KOPT-K1 (cell line): ENCODE measurements around the gene PTPRN2.

Experiments used
- H3K27ac ChIP-seq: fragments of 200-600 bp; sonication (generic); 2 replicates; pipeline ENCODE4 v1.5.1; 2016; ENCODE audit warnings: antibody characterized with exemption, mild to moderate bottlenecking, low read depth, low read length; ENCODE audit not compliant: poor library complexity, severe bottlenecking
- H3K36me3 ChIP-seq: fragments of 200-600 bp; sonication (generic); 2 replicates; pipeline ENCODE4 v1.5.1; 2017; ENCODE audit warnings: antibody characterized with exemption, mild to moderate bottlenecking, low read length, moderate library complexity; ENCODE audit not compliant: insufficient read depth
- H3K9me3 ChIP-seq: fragments of 200-600 bp; sonication (generic); 2 replicates; pipeline ENCODE4 v1.5.1; 2017; ENCODE audit warnings: antibody characterized with exemption, low read length, mild to moderate bottlenecking; ENCODE audit not compliant: insufficient read depth, poor library complexity, severe bottlenecking

The PTPRN2 gene

GRCh38 chr7:157586426-157586955 lies 1001.1 kb downstream of the PTPRN2 start:
- Histone ChIP-seq H3K27ac (no peak overlapping the region), H3K36me3 (peaks cover 17% of the 10 kb centered on the region; the same call in 1 of the 2 replicates), H3K9me3 (no peaks in the 10 kb centered on the region)

- Histone ChIP-seq H3K36me3 (peaks cover 8% of the 10 kb centered on the region; the same call in 1 of the 2 replicates), H3K27ac (peak overlapping the region; percentile 20), H3K9me3 (no peaks in the 10 kb centered on the region)
These were observed 1002.3 kb downstream of the PTPRN2 start for GRCh38 chr7:157585113-157585861.

- Histone ChIP-seq H3K27ac (no peak overlapping the region), H3K9me3 (no peaks in the 10 kb centered on the region), H3K36me3 (peaks cover 8% of the 10 kb centered on the region; the same call in 1 of the 2 replicates)
These were observed 1003.2 kb downstream of the PTPRN2 start for GRCh38 chr7:157584420-157584819.

GRCh38 chr7:157581740-157582139 lies 1005.9 kb downstream of the PTPRN2 start:
- Histone ChIP-seq H3K9me3 (no peaks in the 10 kb centered on the region), H3K27ac (no peak overlapping the region), H3K36me3 (peaks cover 3% of the 10 kb centered on the region; the same call in 1 of the 2 replicates)

- Histone ChIP-seq H3K27ac (no peak overlapping the region), H3K9me3 (no peaks in the 10 kb centered on the region), H3K36me3 (no peaks in the 10 kb centered on the region)
These were observed 1007.3 kb downstream of the PTPRN2 start for GRCh38 chr7:157580324-157580723.

GRCh38 chr7:157579425-157579824 lies 1008.2 kb downstream of the PTPRN2 start:
- no peaks in the 10 kb centered on the region for H3K9me3 ChIP-seq
- 0 out of 2 replicates have a peak, but pooled peaks cover 1% of the 10 kb centered on the region for H3K36me3 ChIP-seq

GRCh38 chr7:157577796-157578339 lies 1009.8 kb downstream of the PTPRN2 start:
- H3K27ac ChIP-seq = no peak overlapping the region
- H3K9me3 ChIP-seq = no peaks in the 10 kb centered on the region
- peaks cover 15% of the 10 kb centered on the region; the same call in 1 of the 2 replicates for H3K36me3 ChIP-seq

More at GRCh38 chr7:157579425-157579824, 1008.2 kb downstream of the PTPRN2 start:
- no peak overlapping the region for H3K27ac ChIP-seq

GRCh38 chr7:157577061-157577460 lies 1010.6 kb downstream of the PTPRN2 start:
- no peak overlapping the region for H3K27ac ChIP-seq
- H3K9me3 ChIP-seq = no peaks in the 10 kb centered on the region
- H3K36me3 ChIP-seq = peaks cover 15% of the 10 kb centered on the region; the same call in 1 of the 2 replicates

- H3K27ac ChIP-seq = no peak overlapping the region
- H3K9me3 ChIP-seq = no peaks in the 10 kb centered on the region
These were observed 1011.2 kb downstream of the PTPRN2 start for GRCh38 chr7:157576415-157576814.

GRCh38 chr7:157575777-157576176 lies 1011.8 kb downstream of the PTPRN2 start:
- Histone ChIP-seq H3K9me3 (no peaks in the 10 kb centered on the region), H3K27ac (no peak overlapping the region), H3K36me3 (peaks cover 18% of the 10 kb centered on the region; the same call in 1 of the 2 replicates)

More at GRCh38 chr7:157576415-157576814, 1011.2 kb downstream of the PTPRN2 start:
- H3K36me3 ChIP-seq = peaks cover 15% of the 10 kb centered on the region; the same call in 1 of the 2 replicates

GRCh38 chr7:157574914-157575586 lies 1012.6 kb downstream of the PTPRN2 start:
- peaks cover 25% of the 10 kb centered on the region; the same call in 1 of the 2 replicates for H3K36me3 ChIP-seq
- no peak overlapping the region for H3K27ac ChIP-seq
- H3K9me3 ChIP-seq = no peaks in the 10 kb centered on the region

GRCh38 chr7:157574120-157574825 lies 1013.4 kb downstream of the PTPRN2 start:
- Histone ChIP-seq H3K27ac (no peak overlapping the region), H3K9me3 (no peaks in the 10 kb centered on the region), H3K36me3 (peaks cover 25% of the 10 kb centered on the region; the same call in 1 of the 2 replicates)

GRCh38 chr7:157573244-157573643 lies 1014.4 kb downstream of the PTPRN2 start:
- Histone ChIP-seq H3K9me3 (no peaks in the 10 kb centered on the region), H3K36me3 (peaks cover 25% of the 10 kb centered on the region; the same call in 1 of the 2 replicates), H3K27ac (no peak overlapping the region)

GRCh38 chr7:157572622-157573021 lies 1015.0 kb downstream of the PTPRN2 start:
- H3K9me3 ChIP-seq = no peaks in the 10 kb centered on the region
- H3K27ac ChIP-seq = no peak overlapping the region
- H3K36me3 ChIP-seq = peaks cover 25% of the 10 kb centered on the region; the same call in 1 of the 2 replicates
